PC-9 (cell line): ENCODE data around the gene POU4F3.

ENCODE experiments used
- CTCF ChIP-seq: fragments of 200-600 bp; sonication (generic); conservative IDR thresholded peaks from 2 replicates; pipeline ENCODE4 v1.6.1; 2017; ENCODE audit warnings: mixed run types, antibody characterized with exemption, mild to moderate bottlenecking, moderate library complexity
- EZH2 ChIP-seq: fragments of 200-600 bp; sonication (generic); IDR thresholded peaks from 2 replicates; pipeline ENCODE4 v1.8.0; 2017; ENCODE audit warnings: antibody characterized with exemption, low read depth

- TF ChIP-seq CTCF: no peak
- no peak for TF ChIP-seq EZH2
Observed at GRCh38 chr5:146366904-146367303, 28.3 kb downstream of the POU4F3 start.
